NCI-H345 (cell line): ENCODE measurements around the gene ZNF786.
"Not testable (repeated sequence)": the region's sequence is repeated elsewhere in the genome, so short reads cannot be mapped to it uniquely, and the experiment has no call there.

ENCODE experiments used
- DNase-seq: peaks from one replicate; lab custom pipeline; 2025; lab: John Stamatoyannopoulos, UW

The ZNF786 gene

DNA sequence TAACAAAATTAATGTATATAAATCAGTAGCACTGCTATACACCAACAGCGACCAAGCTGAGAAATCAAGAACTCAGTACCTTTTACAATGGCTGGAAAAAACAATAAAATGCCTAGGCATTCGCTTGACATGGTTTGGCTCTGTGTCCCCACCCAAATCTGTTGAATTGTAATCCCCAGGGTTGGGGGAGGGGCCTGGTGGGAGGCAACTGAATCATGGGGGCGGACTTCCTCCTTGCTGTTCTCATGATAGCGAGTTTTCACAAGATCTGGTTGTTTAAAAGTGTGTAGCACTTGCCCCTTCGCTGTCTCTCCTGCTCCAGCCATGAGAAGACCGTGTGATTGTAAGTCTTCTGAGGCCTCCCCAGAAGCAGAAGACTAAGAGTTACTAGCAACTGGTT lies 8.6 kb downstream of the ZNF786 start:
- no peak for DNase-seq

DNA sequence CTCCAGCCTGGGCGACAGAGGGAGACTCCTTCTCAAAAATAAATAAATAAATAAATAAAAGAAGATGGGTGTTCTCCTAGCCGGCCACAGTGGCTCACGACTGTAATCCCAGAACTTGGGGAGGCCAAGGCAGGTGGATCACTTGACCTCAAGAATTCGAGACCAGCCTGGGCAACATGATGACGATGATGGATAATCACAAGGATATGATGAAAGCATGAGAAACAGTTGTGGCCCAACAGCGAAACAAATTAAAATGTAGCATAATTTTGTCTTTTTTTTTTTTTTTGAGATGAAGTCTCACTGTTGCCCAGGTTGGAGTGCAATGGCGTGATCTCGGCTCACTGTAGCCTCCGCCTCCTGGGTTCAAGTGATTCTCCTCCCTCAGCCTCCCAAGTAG lies 12.9 kb downstream of the ZNF786 start:
- DNase-seq, result no peak

DNA sequence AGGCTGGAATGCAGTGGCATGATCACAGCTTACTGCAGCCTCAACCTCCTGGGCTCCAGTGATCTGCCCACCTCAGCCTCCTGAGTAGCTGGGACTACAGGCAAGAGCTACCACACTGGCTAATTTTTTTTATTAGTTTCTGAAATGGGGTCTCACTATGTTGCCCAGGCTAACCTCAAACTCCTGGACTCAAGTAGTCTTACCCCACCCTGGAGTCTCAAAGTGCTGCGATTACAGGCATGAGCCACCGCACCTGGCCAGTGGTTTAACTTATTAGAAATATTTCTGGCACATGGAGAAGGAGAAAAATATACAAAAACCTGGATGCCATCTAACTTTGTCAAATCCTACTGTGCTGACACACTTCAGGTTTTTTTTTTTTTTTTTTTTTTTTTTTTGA lies 15.2 kb downstream of the ZNF786 start:
- no peak for DNase-seq

DNA sequence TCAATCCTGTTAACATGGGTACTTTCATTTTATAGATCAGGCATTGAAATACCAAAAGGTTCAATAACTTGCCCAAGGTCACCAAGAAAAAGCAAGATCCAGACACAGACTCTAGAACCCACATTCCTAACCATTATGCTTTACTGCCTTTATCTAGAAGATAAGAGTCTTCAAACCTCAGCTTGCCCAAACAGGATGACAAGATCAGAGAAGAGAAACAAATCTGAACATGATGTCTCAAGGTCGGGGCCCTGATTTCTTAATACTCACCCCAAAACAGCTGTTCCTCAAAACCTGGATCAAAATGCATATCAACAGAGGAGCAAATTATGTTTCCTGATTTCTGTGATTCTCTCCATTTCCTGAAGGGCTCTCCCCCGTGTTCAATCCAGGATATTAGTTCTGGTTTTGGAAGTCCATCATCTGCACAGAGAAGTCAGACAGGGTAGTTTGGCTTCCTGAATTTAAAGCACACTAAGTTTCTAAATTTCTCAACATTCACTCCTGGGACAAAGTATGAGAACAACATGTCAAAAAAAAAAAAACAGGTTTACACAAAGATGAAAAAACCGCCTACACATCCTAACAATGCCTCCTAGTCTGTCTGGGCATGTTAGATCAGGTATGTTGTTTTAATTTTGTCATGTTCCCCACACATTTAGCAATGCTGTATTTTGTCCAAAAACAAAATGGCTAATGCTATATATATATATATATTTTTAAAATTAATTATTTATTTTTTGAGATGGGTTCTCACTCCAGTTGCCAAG lies 16.2 kb downstream of the ZNF786 start:
- no peak for DNase-seq

DNA sequence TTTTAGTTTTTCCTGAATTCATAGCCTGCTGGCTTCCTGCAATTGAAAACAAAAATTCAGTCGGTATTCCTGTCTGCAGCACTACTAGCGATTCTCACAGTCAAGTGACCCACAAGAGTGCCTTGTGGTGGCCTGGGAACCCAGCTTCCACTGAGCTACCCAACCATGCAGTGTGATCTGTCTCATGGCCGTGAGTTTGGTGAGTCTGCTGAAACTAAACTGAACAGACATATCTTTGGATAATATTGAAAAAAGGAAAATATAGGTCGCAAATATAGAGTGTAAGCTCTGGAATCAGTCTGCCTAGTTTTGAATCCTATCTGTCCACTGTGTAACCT lies 18.1 kb downstream of the ZNF786 start:
- no peak for DNase-seq

DNA sequence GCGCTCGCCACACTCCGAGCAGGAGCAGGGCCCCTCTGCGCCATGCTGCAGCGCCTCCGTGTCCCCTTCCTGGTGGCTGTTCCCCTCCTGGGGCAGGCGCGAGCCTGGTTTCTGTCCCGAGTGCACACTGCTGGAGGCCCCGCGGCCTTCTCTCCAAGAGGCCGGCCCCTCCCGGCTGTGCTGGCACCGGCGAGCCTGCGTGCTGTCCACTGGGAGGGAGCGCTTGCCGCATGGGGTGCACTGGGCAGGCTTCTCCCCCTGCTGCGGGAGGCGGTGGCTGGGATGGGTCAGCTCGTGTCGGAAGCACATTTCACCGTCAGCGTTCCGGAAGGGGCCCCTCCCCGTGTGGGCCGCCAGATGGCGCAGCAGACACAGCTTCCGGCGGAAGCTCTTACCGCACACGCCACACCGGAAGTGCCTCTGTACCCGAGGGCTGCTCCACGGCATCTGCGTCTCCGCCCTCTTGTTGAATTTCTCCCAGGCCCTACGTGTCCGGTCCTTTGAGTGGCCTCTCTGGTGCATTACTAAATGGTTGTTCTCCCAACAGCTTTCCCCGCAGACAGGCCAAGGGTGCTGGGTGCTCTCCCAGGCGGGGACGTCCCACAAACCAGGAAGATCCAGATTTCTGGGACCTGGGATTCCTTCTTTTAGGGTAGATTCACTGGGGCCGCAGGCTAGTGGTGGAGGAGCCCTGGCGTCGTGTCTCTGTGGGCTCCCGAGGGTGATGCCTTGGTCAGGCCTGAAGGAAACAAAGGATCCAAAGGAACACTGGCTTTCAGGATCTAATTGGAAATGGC lies 18.7 kb downstream of the ZNF786 start:
- no peak for DNase-seq

DNA sequence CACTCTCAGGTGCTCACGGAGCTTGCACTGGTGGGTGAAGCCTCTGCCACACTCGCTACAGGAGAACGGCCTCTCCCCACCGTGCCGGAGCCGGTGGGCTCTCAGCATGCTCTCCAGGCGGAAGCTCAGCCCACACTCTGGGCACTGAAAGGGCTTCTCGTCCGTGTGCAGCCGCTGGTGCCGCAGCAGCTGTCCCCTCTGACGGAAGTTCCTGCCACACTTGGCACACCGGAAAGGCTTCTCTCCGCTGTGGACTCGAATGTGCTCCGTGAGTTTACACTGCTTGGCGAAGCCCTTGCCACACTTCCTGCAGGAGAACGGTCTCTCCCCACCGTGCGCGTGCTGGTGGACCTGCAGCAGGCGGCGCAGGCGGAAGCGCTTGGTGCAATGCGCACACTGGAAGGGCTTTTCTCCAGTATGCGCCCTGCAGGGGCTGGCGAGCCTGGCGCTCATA lies 19.3 kb downstream of the ZNF786 start:
- no peak for DNase-seq

DNA sequence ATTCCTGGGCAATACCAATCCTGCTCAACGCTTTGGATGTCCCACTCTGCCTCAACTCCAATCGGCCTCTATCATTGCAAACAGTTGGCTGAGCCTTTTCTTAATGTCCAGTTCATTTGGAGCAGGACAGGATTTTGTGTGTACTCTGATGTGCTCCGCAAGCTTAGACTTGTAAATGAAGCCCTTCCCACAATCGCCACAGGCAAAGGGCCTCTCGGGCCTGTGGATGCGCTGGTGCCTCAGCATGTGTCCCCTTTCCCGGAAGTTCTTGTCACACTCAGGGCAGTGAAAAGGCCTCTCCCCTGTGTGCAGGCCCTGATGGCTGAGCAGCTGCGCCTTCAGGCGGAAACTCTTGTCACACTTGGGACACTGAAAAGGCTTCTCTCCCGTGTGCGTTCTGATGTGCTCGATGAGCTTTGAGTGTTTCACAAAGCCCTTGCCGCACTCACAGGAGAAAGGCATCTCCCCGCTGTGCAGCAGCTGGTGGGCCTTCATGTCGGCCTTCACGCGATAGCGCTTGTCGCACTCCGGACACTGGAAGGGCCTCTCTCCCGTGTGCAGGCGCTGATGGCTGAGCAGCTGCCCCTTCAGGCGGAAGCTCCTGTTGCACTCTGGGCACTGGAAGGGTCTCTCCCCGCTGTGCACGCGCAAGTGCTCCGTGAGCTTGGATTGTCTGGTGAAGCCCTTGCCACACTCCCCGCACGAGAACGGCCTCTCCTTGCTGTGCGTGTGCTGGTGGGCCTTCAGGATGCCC lies 20.0 kb downstream of the ZNF786 start:
- DNase-seq, result peak; percentile 90

DNA sequence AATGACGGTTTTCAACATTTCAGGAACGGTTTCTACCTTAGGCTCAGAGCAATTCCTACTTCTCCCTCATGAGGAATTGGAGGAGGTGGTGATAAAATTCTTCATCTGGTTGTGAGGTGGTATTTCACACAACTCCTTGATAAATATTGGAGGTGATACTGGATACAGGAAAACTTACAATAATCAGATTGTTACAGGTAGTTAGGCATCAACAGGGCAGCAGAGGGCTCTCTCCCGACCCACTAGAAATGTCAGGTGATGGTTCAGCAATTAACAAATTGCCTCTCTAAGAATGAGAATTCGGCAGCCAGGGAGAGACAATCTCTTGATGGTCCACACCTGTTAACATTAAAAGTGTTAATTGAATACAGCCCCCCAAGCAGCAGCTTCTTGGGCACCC lies 22.6 kb downstream of the ZNF786 start:
- no peak for DNase-seq

DNA sequence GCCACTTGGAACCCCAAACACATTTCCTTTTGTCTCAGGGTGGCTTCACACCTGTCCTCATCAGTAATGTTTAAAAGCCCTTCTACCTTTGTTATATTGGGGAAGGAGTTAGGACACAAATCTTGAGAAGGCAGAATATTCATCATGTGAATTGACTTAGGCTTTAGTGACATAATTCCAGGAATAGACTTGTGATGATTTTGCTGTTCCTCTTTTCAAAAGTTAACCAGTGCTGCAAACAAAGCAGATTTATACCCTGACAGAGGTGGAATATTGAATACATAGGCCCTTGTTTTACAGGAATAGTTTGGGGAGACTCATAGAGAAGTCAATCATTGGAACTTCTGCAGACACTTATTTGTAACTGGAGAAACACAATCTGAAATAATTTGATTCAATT lies 27.0 kb downstream of the ZNF786 start:
- no peak for DNase-seq

DNA sequence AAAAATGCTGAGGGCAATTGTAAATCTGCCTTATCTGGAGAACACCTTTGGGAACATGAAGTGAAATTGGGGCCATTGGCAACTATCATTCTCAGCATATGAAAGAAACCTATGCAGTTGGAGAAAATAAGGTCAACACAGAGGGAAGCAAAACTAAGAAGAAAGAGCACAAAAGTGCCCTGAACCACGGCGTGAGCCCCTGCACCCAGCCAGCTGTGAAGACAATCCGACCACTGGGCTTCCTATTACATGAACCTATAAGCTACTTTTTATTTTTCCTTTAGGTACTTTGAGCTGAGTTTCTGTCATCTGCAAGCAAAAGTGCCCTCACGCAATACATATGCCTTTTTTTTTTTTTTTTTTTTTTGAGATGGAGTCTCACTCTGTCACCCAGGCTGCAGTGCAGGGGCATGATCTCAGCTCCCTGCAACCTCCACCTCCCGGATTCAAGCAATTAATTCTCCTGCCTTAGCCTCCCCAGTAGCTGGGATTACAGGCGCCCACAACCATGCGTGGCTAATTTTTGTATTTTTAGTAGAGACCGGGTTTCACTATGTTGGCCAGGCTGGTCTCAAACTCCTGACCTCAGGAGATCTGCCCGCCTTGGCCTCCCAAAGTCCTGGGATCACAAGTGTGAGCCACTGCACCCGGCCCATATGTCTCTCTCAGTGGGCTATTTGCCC lies 28.2 kb downstream of the ZNF786 start:
- DNase-seq, result not testable (repeated sequence)

DNA sequence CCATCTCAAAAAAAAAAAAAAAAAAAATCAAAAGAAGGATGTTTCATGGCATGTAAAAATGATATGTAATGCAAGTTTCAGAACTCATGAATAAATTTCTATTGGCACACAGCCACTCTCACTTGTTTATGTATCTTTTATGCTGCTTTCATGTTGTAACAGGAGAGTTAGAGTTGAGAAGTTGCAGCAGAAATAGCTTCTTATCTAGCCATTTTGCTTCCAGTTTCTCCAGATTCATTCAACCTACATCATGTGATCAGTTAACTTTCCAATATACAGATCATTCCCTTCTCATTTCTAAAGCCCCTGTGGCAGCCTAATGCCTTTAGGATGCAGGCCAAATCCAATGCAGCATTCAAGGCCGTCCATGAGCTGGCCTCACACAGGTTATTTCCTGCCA lies 30.4 kb downstream of the ZNF786 start:
- DNase-seq, result no peak

DNA sequence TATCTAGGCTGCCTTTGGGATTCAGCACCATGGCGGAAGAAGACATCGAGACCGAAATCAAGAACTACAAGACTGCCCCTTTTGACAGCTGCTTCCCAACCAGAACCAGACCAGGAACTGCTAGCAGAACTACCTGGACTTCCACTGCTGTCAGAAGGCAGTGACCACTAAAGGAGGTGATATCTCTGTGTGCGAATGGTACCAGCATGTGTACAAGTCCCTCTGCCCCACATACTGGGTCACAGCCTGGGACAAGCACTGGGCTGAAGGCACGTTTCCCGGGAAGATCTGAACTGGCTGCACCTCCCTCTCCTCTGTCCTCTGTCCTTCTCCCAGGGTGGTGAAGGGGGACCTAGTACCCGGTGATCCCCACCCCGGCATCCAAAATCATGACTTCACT lies 36.6 kb downstream of the ZNF786 start:
- DNase-seq, result no peak

DNA sequence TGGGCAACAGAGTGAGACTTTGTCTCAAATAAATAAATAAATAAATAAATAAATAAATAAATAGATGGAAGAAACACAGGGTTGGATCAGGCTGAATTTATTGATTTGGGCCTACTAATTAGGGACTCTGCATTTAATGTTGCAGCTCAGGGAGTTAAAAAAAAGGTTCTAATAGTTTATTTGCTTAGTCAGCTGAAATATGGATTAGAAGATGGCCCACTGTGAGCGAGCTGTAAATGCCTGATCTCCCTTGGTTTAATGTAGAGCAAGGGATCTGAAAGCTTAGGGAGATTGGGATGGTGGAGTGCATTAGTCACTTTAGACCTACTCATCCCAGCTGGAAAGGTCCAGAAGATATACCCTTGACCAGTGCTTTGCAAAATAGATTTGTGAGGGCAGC lies 37.1 kb downstream of the ZNF786 start:
- no peak for DNase-seq

DNA sequence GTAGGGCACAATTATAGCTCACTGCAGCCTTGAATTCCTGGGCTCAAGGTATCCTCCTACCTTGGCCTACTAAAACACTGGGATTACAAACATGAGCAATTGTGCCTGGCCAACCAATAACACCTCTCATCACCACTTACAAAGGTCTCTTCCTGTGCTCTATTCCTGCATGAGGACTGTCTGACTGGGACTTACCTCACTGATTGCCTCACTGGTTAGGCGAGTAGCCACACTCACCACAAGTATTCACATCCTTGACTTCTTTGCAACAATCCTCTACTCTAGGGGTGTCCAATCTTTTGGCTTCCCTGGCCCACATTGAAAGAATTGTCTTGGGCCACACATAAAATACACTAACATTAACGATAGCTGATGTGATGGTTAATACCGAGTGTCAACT lies 39.6 kb downstream of the ZNF786 start:
- DNase-seq, result no peak

DNA sequence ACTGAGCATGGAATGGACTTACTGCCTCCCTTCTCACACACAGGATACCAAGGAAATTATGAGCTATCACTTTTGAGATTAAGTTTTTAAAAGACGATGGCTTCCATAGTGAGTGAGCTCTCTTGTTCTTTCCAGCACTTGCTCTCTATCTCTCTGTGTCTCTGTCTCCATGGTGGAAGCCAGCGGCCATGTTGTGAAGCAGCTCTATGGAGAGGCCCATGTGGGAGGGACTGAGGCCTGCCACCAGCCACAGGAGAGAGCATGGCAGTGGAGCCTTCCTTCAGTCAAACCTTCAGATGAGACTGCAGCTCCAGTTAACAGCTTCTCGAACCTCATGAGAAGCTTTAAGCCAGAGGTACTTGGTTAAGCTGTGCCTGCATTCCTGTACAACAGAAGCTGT lies 41.7 kb downstream of the ZNF786 start:
- DNase-seq, result no peak

DNA sequence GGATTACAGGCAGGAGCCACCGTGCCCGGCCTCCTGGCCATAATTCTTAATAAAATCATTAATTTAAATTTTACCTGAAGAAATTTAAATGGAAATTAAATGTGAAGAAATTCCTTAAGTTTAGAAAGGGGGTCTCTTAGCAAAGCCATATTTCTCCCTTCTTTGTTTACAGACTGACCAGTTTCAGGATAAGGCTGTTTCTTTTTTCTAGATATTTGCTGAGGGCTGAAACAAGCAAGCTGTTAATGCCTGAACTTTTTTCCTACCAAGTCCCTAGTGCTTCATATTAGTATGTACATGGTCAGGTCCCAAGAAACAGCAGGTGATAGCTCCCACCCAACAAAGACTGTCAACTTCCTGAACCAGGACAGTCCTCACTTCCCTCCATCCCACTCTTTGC lies 44.1 kb downstream of the ZNF786 start:
- DNase-seq, result no peak

DNA sequence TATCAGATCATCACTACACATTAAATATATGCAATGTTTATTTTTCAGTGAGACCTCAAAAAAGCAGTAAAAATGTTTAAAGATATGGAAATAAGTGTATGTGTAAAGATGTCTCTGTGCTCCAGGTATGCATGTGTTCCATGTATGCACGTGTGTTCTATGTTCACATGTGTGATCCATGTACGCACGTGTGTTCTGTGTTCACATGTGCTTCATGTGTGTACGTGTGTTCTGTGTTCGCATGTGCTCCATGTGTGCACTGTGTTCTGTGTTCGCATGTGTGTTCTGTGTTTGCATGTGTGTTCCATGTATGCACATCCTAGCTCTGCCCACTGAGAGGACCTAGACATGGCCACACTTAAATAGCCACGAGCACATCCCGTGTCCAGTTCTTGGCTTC lies 46.6 kb downstream of the ZNF786 start:
- no peak for DNase-seq

DNA sequence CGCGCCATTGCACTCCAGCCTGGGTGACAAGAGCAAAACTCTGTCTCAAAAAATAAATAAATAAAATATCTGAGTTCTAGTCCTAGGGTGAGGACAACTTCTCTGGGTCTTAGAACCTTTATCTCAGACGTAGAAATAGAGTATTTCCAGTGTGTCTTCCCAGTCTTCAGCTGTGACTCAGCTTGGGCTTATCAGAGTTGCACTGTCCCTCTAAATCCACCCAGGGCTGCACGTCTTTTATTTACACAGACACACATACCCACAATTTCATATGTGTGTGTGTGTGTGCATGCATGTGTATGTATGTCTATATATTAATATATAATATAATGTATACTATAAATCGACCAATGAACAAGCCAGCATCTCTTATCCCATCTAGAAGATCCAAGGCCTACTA lies 49.2 kb downstream of the ZNF786 start:
- DNase-seq, result no peak

DNA sequence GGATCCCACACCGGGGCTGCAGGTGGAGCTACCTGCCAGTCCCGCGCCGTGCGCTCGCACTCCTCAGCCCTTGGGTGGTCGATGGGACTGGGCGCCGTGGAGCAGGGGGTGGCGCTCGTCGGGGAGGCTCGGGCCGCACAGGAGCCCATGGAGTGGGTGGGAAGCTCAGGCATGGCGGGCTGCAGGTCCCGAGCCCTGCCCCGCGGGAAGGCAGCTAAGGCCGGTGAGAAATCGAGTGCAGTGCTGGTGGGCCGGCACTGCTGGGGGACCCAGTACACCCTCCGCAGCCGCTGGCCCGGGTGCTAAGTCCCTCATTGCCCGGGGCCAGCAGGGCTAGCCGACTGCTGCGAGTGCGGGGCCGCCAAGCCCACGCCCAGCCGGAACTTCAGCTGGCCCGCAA lies 51.9 kb downstream of the ZNF786 start:
- not testable (repeated sequence) for DNase-seq

DNA sequence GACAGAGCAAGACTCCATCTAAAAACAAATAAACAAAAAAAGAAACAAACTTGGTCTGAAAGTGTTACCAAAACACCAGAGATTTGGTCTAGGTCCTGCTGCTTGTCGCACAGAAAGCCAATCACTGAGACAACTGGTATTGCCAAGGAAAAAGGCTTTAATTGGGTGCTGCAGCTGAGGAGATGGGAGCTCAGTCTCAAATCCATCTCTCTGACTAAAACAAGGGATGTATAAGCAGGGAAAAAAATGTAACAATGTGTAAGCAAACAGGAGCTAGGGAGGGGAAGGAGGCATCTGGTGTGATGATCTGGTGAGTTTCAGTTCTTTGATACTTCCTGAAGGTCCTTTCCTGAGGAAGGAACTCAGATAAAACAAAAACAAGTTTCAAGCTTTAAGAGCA lies 53.8 kb downstream of the ZNF786 start:
- DNase-seq, result no peak

DNA sequence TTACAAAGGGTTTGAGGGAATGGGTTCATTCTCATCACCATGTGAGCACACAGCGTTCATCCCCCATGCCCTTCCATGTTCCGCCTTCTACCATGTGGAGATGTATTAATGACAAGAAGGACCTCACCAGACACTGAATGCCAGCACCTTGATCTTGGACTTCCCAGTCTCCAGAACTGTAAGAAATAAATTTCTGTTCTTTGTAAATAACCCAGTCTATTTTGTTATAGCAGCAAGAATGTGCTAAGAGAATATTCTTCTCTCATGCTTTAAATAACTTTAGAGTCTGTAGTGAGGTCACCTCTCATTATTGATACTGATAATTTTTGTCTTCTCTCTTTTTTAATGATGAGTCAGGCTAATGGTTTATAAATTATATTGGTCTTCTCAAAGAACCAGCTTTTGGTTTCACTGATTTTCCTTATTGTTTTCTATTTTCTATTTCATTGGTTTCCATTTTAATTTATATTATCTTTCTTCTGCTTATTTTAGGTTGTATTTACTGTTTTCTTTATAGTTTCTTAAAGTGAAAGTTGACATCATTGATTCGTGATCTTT lies 59.1 kb downstream of the ZNF786 start:
- no peak for DNase-seq
